OCI-LY7 (cell line): ENCODE results near the gene EYA2. TPM values are rescaled to one million over a fixed set of nuclear protein-coding genes. Genes with fewer than 3 reads are reported as not detected.

Experiments
- BruUV-seq: library from RNA; stranded (reverse); fragments of 400-500 nt; replicated peaks from 2 replicates; lab custom pipeline; 2021; lab: Mats Ljungman, UMichigan
- CTCF ChIA-PET: fragments of 300-600 bp; sonication (Branson Sonifier 250); formaldehyde crosslinking; loops from one replicate; lab custom pipeline; 2022; ENCODE audit warnings: antibody characterized with exemption; ENCODE audit not compliant: unreplicated experiment; lab: Charles Lee
- POLR2A ChIA-PET: fragments of 300-600 bp; sonication (Branson Sonifier 250); formaldehyde crosslinking; loops from one replicate; lab custom pipeline; 2022; ENCODE audit warnings: antibody characterized with exemption; lab: Charles Lee
- DNase-seq: peaks from one replicate; pipeline ENCODE4 v3.0.0-alpha.2; 2015; ENCODE audit warnings: low spot score
- H2AFZ ChIP-seq: fragments of 200-600 bp; sonication (generic), shearing (Covaris generic); 2 replicates; pipeline ENCODE4 v1.6.1; 2014; ENCODE audit warnings: mild to moderate bottlenecking, antibody characterized with exemption, low read length, moderate library complexity
- H3K27ac ChIP-seq: fragments of 200-600 bp; sonication (generic); 2 replicates; pipeline ENCODE4 v1.5.1; 2014; ENCODE audit warnings: mixed run types, low read depth, mild to moderate bottlenecking, moderate library complexity, low read length, inconsistent platforms; ENCODE audit not compliant: poor library complexity, severe bottlenecking
- H3K36me3 ChIP-seq: fragments of 200-600 bp; sonication (generic); 2 replicates; pipeline ENCODE4 v1.6.1; 2014; ENCODE audit warnings: mild to moderate bottlenecking, antibody characterized with exemption, low read length, moderate library complexity, mixed read lengths; ENCODE audit not compliant: insufficient read depth
- H3K4me1 ChIP-seq: fragments of 200-600 bp; sonication (generic); 2 replicates; pipeline ENCODE4 v1.5.1; 2014; ENCODE audit warnings: mild to moderate bottlenecking, low read length; ENCODE audit not compliant: insufficient read depth, poor library complexity, severe bottlenecking
- H3K4me2 ChIP-seq: fragments of 200-600 bp; sonication (generic); 2 replicates; pipeline ENCODE4 v1.6.1; 2014; ENCODE audit warnings: mild to moderate bottlenecking, low read length
- H3K4me3 ChIP-seq: fragments of 200-600 bp; sonication (generic); 2 replicates; pipeline ENCODE4 v1.5.1; 2014; ENCODE audit warnings: mild to moderate bottlenecking, low read depth, low read length; ENCODE audit not compliant: poor library complexity, severe bottlenecking
- H3K79me2 ChIP-seq: fragments of 200-600 bp; sonication (generic); 2 replicates; pipeline ENCODE4 v1.6.1; 2016; ENCODE audit warnings: low read depth, mild to moderate bottlenecking, low read length, moderate library complexity, mixed read lengths; ENCODE audit not compliant: insufficient read depth
- H3K9me2 ChIP-seq: fragments of 200-600 bp; sonication (generic); 2 replicates; pipeline ENCODE4 v1.6.1; 2016; ENCODE audit warnings: mild to moderate bottlenecking, low read length, mixed read lengths; ENCODE audit not compliant: insufficient read depth
- H3K9me3 ChIP-seq: fragments of 200-600 bp; sonication (generic); 2 replicates; pipeline ENCODE4 v1.6.1; 2014; ENCODE audit warnings: mild to moderate bottlenecking, mixed run types, low read length, mixed read lengths
- H4K20me1 ChIP-seq: fragments of 200-600 bp; sonication (generic); 2 replicates; pipeline ENCODE4 v1.6.1; 2014; ENCODE audit warnings: mild to moderate bottlenecking, antibody characterized with exemption, low read length, moderate library complexity, mixed read lengths; ENCODE audit not compliant: insufficient read depth
- CTCF ChIP-seq: fragments of 200-600 bp; sonication (generic); conservative IDR thresholded peaks from 2 replicates; pipeline ENCODE4 v1.5.1; 2014; ENCODE audit warnings: mild to moderate bottlenecking, antibody characterized with exemption, low read length, moderate library complexity, mixed read lengths
- EZH2phosphoT487 ChIP-seq: fragments of 200-600 bp; sonication (generic); IDR thresholded peaks from 2 replicates; pipeline ENCODE4 v1.6.1; 2018; ENCODE audit warnings: low read depth, borderline replicate concordance, mild to moderate bottlenecking, mixed run types, antibody characterized with exemption, low read length, moderate library complexity, mixed read lengths
- intact Hi-C: fragments of 100-400 bp; cut with micrococcal nuclease; formaldehyde crosslinking; loops from one replicate; pipeline ENCODE4 v1.10.0; 2022; ENCODE audit not compliant: unreplicated experiment
- total RNA-seq, 2 experiments: library from RNA; depleted of rRNA in 1 of 2; stranded (reverse); fragments of >200 nt in 1 of 2; shearing (Covaris generic) in 1 of 2; gene quantifications; 2 replicates each; pipeline ENCODE4 v1.2.3, GENCODE V29; 2014 to 2022

EYA2 gene
- total RNA-seq, 2 experiments from 2014 or later, result not detected

GRCh38 chr20:46883892-46884291 lies 10.8 kb upstream of the EYA2 start:
- Histone ChIP-seq H3K27ac (no peak overlapping the region), H3K4me1 (no peaks in the 10 kb centered on the region), H2AFZ (no peak overlapping the region), H3K4me3 (no peak overlapping the region), H3K36me3 (no peaks in the 10 kb centered on the region), H3K9me2 (no peaks in the 10 kb centered on the region), H4K20me1 (no peaks in the 10 kb centered on the region), H3K79me2 (no peaks in the 10 kb centered on the region), H3K9me3 (no peaks in the 10 kb centered on the region), H3K4me2 (no peak overlapping the region)
- DNase-seq, result no peak
- ChIA-PET POLR2A (no interaction called here), CTCF (no interaction called here)
- BruUV-seq, result no TSS peak
- TF ChIP-seq CTCF (no peak), EZH2phosphoT487 (no peak)
- intact Hi-C loops, result no loop called here

GRCh38 chr20:46890682-46891081 lies 4.0 kb upstream of the EYA2 start:
- Histone ChIP-seq H3K9me3 (peaks cover 4% of the 10 kb centered on the region; the same call in 1 of the 2 replicates), H4K20me1 (no peaks in the 10 kb centered on the region), H2AFZ (no peak overlapping the region), H3K79me2 (no peaks in the 10 kb centered on the region), H3K27ac (no peak overlapping the region), H3K4me1 (no peaks in the 10 kb centered on the region), H3K4me3 (no peak overlapping the region), H3K9me2 (no peaks in the 10 kb centered on the region), H3K36me3 (no peaks in the 10 kb centered on the region), H3K4me2 (no peak overlapping the region)
- TF ChIP-seq EZH2phosphoT487 (no peak), CTCF (no peak)
- intact Hi-C loops, result no loop called here
- CTCF ChIA-PET, result no interaction called here
- POLR2A ChIA-PET, result interaction anchor here (0.6 kb wide), 1 partner anchor 750 kb away, joined by 3 read pairs; no protein-coding TSS in a partner anchor
- no peak for DNase-seq
- BruUV-seq, result no TSS peak

- Histone ChIP-seq H3K36me3 (no peaks in the 10 kb centered on the region), H4K20me1 (no peaks in the 10 kb centered on the region), H3K79me2 (no peaks in the 10 kb centered on the region), H3K9me2 (no peaks in the 10 kb centered on the region), H3K9me3 (peaks cover 4% of the 10 kb centered on the region; the same call in 1 of the 2 replicates), H3K4me2 (no peak overlapping the region), H2AFZ (0 out of 2 replicates have a peak overlapping the region, but pooled peaks have one; percentile 11), H3K4me3 (no peak overlapping the region), H3K27ac (no peak overlapping the region), H3K4me1 (peaks cover 23% of the 10 kb centered on the region)
- ChIA-PET CTCF (no interaction called here), POLR2A (interaction anchor here (0.6 to 0.9 kb wide), 3 partner anchors 12 to 495 kb away, joined by 3 to 4 read pairs (median 4); no protein-coding TSS in a partner anchor)
- no TSS peak for BruUV-seq
- intact Hi-C loops, result no loop called here
- TF ChIP-seq CTCF (no peak), EZH2phosphoT487 (no peak)
- DNase-seq, result no peak
Observed at GRCh38 chr20:46893051-46893450, 1.6 kb upstream of the EYA2 start.
